Ascending aorta (tissue), 2 donors: Measurements from ENCODE around the gene EFCAB13. TPM values are rescaled to one million over a fixed set of nuclear protein-coding genes. Genes with fewer than 3 reads are reported as not detected.

Source experiments
- DNase-seq, 2 donors: peaks; one replicate each; pipeline ENCODE4 v3.0.0-alpha.2; 2019; ENCODE audit warnings: low spot score in 2 of 2
- H3K27ac ChIP-seq, 2 donors: fragments of 200-600 bp; sonication (generic); one replicate each; pipeline ENCODE4 v1.5.1; 2016 to 2017; ENCODE audit warnings: mild to moderate bottlenecking in 1 of 2
- H3K27me3 ChIP-seq: fragments of 200-600 bp; sonication (generic); one replicate; pipeline ENCODE4 v1.5.1; 2017
- H3K36me3 ChIP-seq, 2 donors: fragments of 200-600 bp; sonication (generic); one replicate each; pipeline ENCODE4 v1.5.1; 2016
- H3K4me1 ChIP-seq, 2 donors: fragments of 200-600 bp; sonication (generic); one replicate each; pipeline ENCODE4 v1.5.1; 2016 to 2017; ENCODE audit warnings: mild to moderate bottlenecking in 1 of 2
- H3K4me3 ChIP-seq, 2 donors: fragments of 200-600 bp; sonication (generic); one replicate each; pipeline ENCODE4 v1.5.1; 2016 to 2017; ENCODE audit warnings: mild to moderate bottlenecking in 1 of 2
- H3K9me3 ChIP-seq, 2 donors: fragments of 200-600 bp; sonication (generic); one replicate each; pipeline ENCODE4 v1.5.1; 2016
- CTCF ChIP-seq, 3 experiments: fragments of 200-600 bp in 2 of 3; fragments of 450-650 bp in 1 of 3; sonication (generic) in 2 of 3; IDR thresholded peaks; one replicate each; pipeline ENCODE4 v1.5.1; 2016 to 2019; ENCODE audit warnings: antibody characterized with exemption in 3 of 3, mild to moderate bottlenecking in 1 of 3, moderate library complexity in 1 of 3
- intact Hi-C: fragments of 100-400 bp; cut with DNase I; formaldehyde crosslinking; loops from one replicate; pipeline ENCODE4 v1.15.1; 2023
- total RNA-seq: library from RNA; depleted of rRNA; stranded (reverse); fragments of >200 nt; gene quantifications from one replicate; pipeline ENCODE4 v1.1.0, GENCODE V29; 2016

The EFCAB13 gene
- total RNA-seq, 1 donor from 2014 or later, result 1.2 TPM

GRCh38 chr17:47281216-47281615 lies 42.5 kb upstream of the EFCAB13 start:
- peak overlapping the region; percentile 96 to 97 for H3K27ac ChIP-seq
- no peak overlapping the region for H3K4me3 ChIP-seq
- H3K36me3 ChIP-seq, result peaks cover 16 to 22% of the 10 kb centered on the region in 2 donors
- no peak for DNase-seq
- no peak for TF ChIP-seq CTCF (IDR thresholded peaks at IDR 0.05)
- H3K4me1 ChIP-seq, result peaks cover 30 to 48% of the 10 kb centered on the region in 2 donors
- no peaks in the 10 kb centered on the region for H3K9me3 ChIP-seq
- H3K27me3 ChIP-seq, result no peaks in the 10 kb centered on the region
- intact Hi-C loops, result no loop called here

GRCh38 chr17:47285003-47285402 lies 38.8 kb upstream of the EFCAB13 start:
- H3K9me3 ChIP-seq, result no peaks in the 10 kb centered on the region
- no peaks in the 10 kb centered on the region for H3K27me3 ChIP-seq
- DNase-seq, result no peak
- peaks cover 39 to 59% of the 10 kb centered on the region in 2 donors for H3K36me3 ChIP-seq
- no peak overlapping the region for H3K4me3 ChIP-seq
- intact Hi-C loops, result no loop called here
- TF ChIP-seq CTCF (IDR thresholded peaks at IDR 0.05), result no peak
- peaks cover 3 to 18% of the 10 kb centered on the region in 2 donors for H3K4me1 ChIP-seq
- no peak overlapping the region for H3K27ac ChIP-seq

GRCh38 chr17:47286198-47286914 lies 37.4 kb upstream of the EFCAB13 start:
- H3K36me3 ChIP-seq, result peaks cover 51 to 73% of the 10 kb centered on the region in 2 donors
- TF ChIP-seq CTCF (IDR thresholded peaks at IDR 0.05), result no peak

GRCh38 chr17:47287068-47287467 lies 36.7 kb upstream of the EFCAB13 start:
- no peak for TF ChIP-seq CTCF (IDR thresholded peaks at IDR 0.05)
- DNase-seq, result no peak
- H3K27me3 ChIP-seq, result no peaks in the 10 kb centered on the region
- H3K36me3 ChIP-seq, result peaks cover 57 to 80% of the 10 kb centered on the region in 2 donors
- intact Hi-C loops, result no loop called here
- H3K9me3 ChIP-seq, result no peaks in the 10 kb centered on the region
- no peaks in the 10 kb centered on the region for H3K4me1 ChIP-seq
- peak overlapping the region in 1 of 2 donors; percentile 2 for H3K27ac ChIP-seq
- no peak overlapping the region for H3K4me3 ChIP-seq

More at GRCh38 chr17:47286198-47286914, 37.4 kb upstream of the EFCAB13 start:
- H3K9me3 ChIP-seq, result no peaks in the 10 kb centered on the region
- H3K27ac ChIP-seq, result peak overlapping the region in 1 of 2 donors; percentile 16
- no peak for DNase-seq
- peaks cover 0 to 5% of the 10 kb centered on the region in 2 donors for H3K4me1 ChIP-seq
- H3K27me3 ChIP-seq, result no peaks in the 10 kb centered on the region
- H3K4me3 ChIP-seq, result no peak overlapping the region
- intact Hi-C loops, result no loop called here

- Histone ChIP-seq H3K4me3 (no peak overlapping the region), H3K4me1 (no peaks in the 10 kb centered on the region), H3K36me3 (peaks cover 61 to 85% of the 10 kb centered on the region in 2 donors), H3K9me3 (no peaks in the 10 kb centered on the region), H3K27ac (peak overlapping the region; percentile 2 to 11), H3K27me3 (no peaks in the 10 kb centered on the region)
- no peak for TF ChIP-seq CTCF (IDR thresholded peaks at IDR 0.05)
- no peak for DNase-seq
- intact Hi-C loops, result no loop called here
Measured at GRCh38 chr17:47287639-47288038, 36.1 kb upstream of the EFCAB13 start.
